GM23248 (cell line): ENCODE results near the gene MEA1.

ENCODE experiments used
- EZH2 ChIP-seq: fragments of 200-600 bp; sonication (generic); IDR thresholded peaks from 2 replicates; pipeline ENCODE4 v1.6.1; 2018; ENCODE audit warnings: antibody characterized with exemption, mild to moderate bottlenecking; ENCODE audit not compliant: insufficient read depth, poor library complexity, severe bottlenecking
- EZH2phosphoT487 ChIP-seq: fragments of 200-600 bp; sonication (generic); IDR thresholded peaks from 2 replicates; pipeline ENCODE4 v1.6.1; 2018; ENCODE audit warnings: antibody characterized with exemption, moderate library complexity, mild to moderate bottlenecking, low read depth; ENCODE audit not compliant: insufficient read depth

- TF ChIP-seq EZH2, result no peak
- no peak for TF ChIP-seq EZH2phosphoT487
Measured at GRCh38 chr6:43052842-43053544, 39.2 kb upstream of the MEA1 start.
